ENCODE measurements around the gene NFKBIZ.

Gene NFKBIZ

GRCh38 chr3:101825904-101826445 is 23.3 kb upstream of the NFKBIZ start:
- DNase-seq (ENCODE audit: low read depth in 2 of 2) = no peak

GRCh38 chr3:101827211-101828174 is 21.8 kb upstream of the NFKBIZ start:
- peak; percentile 81 to 82 for DNase-seq (ENCODE audit: low read depth in 2 of 2)

GRCh38 chr3:101828276-101828675 is 21.0 kb upstream of the NFKBIZ start:
- DNase-seq (ENCODE audit: low read depth in 2 of 2) = no peak

GRCh38 chr3:101828691-101829436 is 20.4 kb upstream of the NFKBIZ start:
- peak; percentile 37 to 47 for DNase-seq (ENCODE audit: low read depth in 2 of 2)

- no peak for DNase-seq (ENCODE audit: low read depth in 2 of 2)
These were observed 19.9 kb upstream of the NFKBIZ start for GRCh38 chr3:101829437-101829830.

- DNase-seq (ENCODE audit: low read depth in 2 of 2) = no peak
These were observed 19.4 kb upstream of the NFKBIZ start for GRCh38 chr3:101829874-101830273.

- DNase-seq (ENCODE audit: low read depth in 2 of 2) = no peak
These were observed 15.8 kb upstream of the NFKBIZ start for GRCh38 chr3:101833446-101833974.

GRCh38 chr3:101835676-101836075 is 13.6 kb upstream of the NFKBIZ start:
- no peak for DNase-seq (ENCODE audit: low read depth in 2 of 2)

- no peak for DNase-seq (ENCODE audit: low read depth in 2 of 2)
These were observed 13.2 kb upstream of the NFKBIZ start for GRCh38 chr3:101836160-101836559.

GRCh38 chr3:101836652-101837598 is 12.4 kb upstream of the NFKBIZ start:
- no peak for DNase-seq (ENCODE audit: low read depth in 2 of 2)

GRCh38 chr3:101838691-101839090 is 10.6 kb upstream of the NFKBIZ start:
- no peak for DNase-seq (ENCODE audit: low read depth in 2 of 2)

- no peak for DNase-seq (ENCODE audit: low read depth in 2 of 2)
These were observed 9.2 kb upstream of the NFKBIZ start for GRCh38 chr3:101840066-101840465.

- DNase-seq (ENCODE audit: low read depth in 2 of 2) = no peak
These were observed 6.9 kb upstream of the NFKBIZ start for GRCh38 chr3:101842245-101842934.

GRCh38 chr3:101842935-101843330 is 6.4 kb upstream of the NFKBIZ start:
- DNase-seq (ENCODE audit: low read depth in 2 of 2) = no peak

- DNase-seq (ENCODE audit: low read depth in 2 of 2) = no peak
These were observed 3.9 kb upstream of the NFKBIZ start for GRCh38 chr3:101845425-101845824.

GRCh38 chr3:101846709-101847108 is 2.6 kb upstream of the NFKBIZ start:
- no peak for DNase-seq (ENCODE audit: low read depth in 2 of 2)

- DNase-seq (ENCODE audit: low read depth in 2 of 2) = no peak
These were observed 2.0 kb upstream of the NFKBIZ start for GRCh38 chr3:101847328-101847727.

- no peak for DNase-seq (ENCODE audit: low read depth in 2 of 2)
These were observed 988 bp upstream of the NFKBIZ start for GRCh38 chr3:101848326-101848725.

GRCh38 chr3:101849714-101850245 is 466 bp downstream of the NFKBIZ start:
- DNase-seq (ENCODE audit: low read depth in 2 of 2) = peak; percentile 30 to 41

All from stimulated activated CD4-positive, alpha-beta T cell treated with anti-CD3 and anti-CD28 coated beads, Interleukin-15, amount 100 ng/mL, for 48 hours (primary cell).